Stimulated activated naive CD8-positive, alpha-beta T cell treated with anti-CD3 and anti-CD28 coated beads, Interleukin-15, amount 100 ng/mL, for 72 hours (primary cell): ENCODE results near the gene F13B.
"Not testable (repeated sequence)": the region's sequence is repeated elsewhere in the genome, so short reads cannot be mapped to it uniquely, and the experiment has no call there.

Experiments
- ATAC-seq: fragments of 150-1000 bp; cut with Tn5 transposase; 2 replicates; pipeline ENCODE4 v1.10.0; 2021; ENCODE audit warnings: mild to moderate bottlenecking, moderate library complexity
- DNase-seq, 2 donors: peaks; one replicate each; pipeline ENCODE4 v3.0.0; 2021 to 2022
- H3K27ac Mint-ChIP-seq, 2 donors: one replicate each; pipeline ENCODE4 v1.8.0; 2022; ENCODE audit warnings: mild to moderate bottlenecking in 2 of 2, mixed read lengths in 2 of 2, moderate library complexity in 2 of 2
- H3K27me3 Mint-ChIP-seq: one replicate; pipeline ENCODE4 v1.8.0; 2022; ENCODE audit warnings: mixed read lengths
- H3K4me1 Mint-ChIP-seq: one replicate; pipeline ENCODE4 v1.8.0; 2022; ENCODE audit warnings: mild to moderate bottlenecking, mixed read lengths
- H3K4me3 Mint-ChIP-seq, 2 donors: one replicate each; pipeline ENCODE4 v1.8.0; 2022; ENCODE audit warnings: mild to moderate bottlenecking in 2 of 2, mixed read lengths in 2 of 2, moderate library complexity in 1 of 2
- H3K9me3 Mint-ChIP-seq, 2 donors: one replicate each; pipeline ENCODE4 v1.8.0; 2022; ENCODE audit warnings: mixed read lengths in 2 of 2

Gene F13B

DNA sequence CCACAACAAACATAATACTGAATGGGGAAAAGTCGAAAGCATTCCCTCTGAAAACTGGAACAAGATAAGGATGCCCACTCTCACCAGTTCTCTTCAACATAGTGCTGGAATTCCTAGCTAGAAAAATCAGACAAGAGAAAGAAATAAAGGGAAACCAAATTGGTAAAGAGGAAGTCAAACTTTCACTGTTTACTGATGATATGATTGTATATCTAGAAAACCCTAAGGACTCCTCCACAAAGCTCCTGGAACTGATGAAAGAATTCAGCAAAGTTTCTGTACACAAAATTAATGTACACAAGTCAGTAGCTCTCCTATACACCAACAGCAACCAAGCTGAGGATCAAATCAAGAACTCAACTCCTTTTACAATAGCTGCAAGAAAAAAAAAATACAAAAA is 6.9 kb upstream of the F13B start:
- Mint-ChIP-seq H3K27ac (no peak overlapping the region), H3K9me3 (peaks cover 0 to 7% of the 10 kb centered on the region in 2 donors), H3K27me3 (peaks cover 14% of the 10 kb centered on the region), H3K4me1 (no peaks in the 10 kb centered on the region), H3K4me3 (no peak overlapping the region)
- ATAC-seq, result no peak
- DNase-seq, result no peak

DNA sequence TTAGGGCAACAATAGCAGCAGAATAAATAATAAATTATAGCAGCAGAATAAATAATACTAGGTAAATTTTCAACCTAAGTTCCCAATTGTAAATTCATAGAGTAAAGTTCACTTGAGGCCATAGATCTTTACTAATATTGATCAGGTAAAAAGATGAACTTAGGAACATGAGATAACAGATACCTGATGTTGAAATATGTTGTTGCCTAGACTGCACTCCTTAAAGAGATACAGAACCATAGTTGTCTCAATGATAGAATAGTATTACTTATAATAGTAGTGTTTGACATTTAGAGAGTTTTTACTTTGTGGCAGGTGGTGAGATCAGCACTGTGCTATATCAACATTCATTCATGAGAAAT is 378 bp upstream of the F13B start:
- no peak for ATAC-seq
- no peak for DNase-seq
- Mint-ChIP-seq H3K4me1 (no peaks in the 10 kb centered on the region), H3K9me3 (peaks cover 0 to 7% of the 10 kb centered on the region in 2 donors), H3K27me3 (peaks cover 6% of the 10 kb centered on the region), H3K4me3 (no peak overlapping the region), H3K27ac (no peak overlapping the region)

DNA sequence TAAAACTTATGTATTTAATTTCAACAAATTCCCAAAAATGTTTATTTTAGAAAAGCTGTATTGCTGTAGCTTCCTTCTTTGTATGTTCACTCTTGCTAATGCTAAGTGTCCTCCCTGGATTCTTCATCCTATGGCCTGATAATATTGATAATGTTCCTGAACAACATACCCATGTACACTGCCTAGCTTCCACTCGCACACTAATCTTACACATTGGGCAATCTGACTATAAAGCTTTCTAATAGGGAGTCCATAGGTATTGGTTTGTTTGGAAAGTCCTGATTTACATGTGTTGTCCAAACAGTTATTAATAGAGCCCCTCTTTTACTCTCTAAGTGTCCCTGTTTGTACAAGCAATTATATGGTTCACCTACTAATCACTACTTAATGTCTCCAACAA is 783 bp downstream of the F13B start:
- no peak for ATAC-seq
- DNase-seq, result no peak
- Mint-ChIP-seq H3K4me1 (no peaks in the 10 kb centered on the region), H3K4me3 (no peak overlapping the region), H3K9me3 (peaks cover 0 to 7% of the 10 kb centered on the region in 2 donors), H3K27me3 (peaks cover 6% of the 10 kb centered on the region), H3K27ac (no peak overlapping the region)

DNA sequence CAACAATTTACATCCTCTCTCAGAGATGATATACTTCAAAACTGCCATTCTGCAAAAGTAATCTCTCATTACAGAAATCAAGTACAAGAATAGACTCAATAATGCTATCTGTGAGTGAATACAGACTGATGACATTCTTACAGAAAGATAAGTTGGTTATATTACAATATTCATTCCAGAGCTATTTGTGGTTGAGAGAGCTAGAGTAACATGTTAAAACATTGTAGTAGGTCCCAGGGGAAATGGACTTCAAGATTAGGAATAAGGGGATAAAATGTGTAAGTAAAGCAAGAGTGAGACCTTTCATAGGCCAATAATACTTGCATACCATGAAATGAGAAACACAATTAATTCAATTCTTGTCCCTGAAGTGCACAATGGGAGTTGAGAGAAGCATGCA is 1.5 kb downstream of the F13B start:
- Mint-ChIP-seq H3K4me3 (no peak overlapping the region), H3K27me3 (peaks cover 6% of the 10 kb centered on the region), H3K4me1 (no peaks in the 10 kb centered on the region), H3K27ac (no peak overlapping the region), H3K9me3 (peaks cover 0 to 7% of the 10 kb centered on the region in 2 donors)
- DNase-seq, result no peak
- ATAC-seq, result no peak

DNA sequence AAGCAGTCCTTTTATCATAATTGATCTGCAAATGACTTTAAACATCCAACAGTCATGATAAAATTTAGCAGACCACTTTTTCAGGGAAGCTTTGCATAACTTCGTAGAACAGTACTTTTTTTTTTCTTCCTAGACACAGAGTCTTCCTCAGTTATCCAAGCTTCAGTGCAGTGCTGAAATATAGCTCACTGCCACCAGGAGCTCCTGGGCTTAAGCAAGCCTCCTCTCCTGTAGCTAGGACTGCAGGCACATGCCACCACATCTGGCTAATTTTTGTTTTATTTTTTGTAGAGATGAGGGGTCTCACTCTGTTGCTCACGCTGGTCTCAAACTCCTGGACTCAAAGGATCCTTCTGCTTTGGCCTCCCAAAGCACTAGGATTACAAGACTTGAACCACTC is 3.8 kb downstream of the F13B start:
- ATAC-seq (no peak), DNase-seq (no peak)
- Mint-ChIP-seq H3K4me1 (no peaks in the 10 kb centered on the region), H3K9me3 (no peaks in the 10 kb centered on the region), H3K27me3 (no peaks in the 10 kb centered on the region), H3K4me3 (no peak overlapping the region), H3K27ac (no peak overlapping the region)

DNA sequence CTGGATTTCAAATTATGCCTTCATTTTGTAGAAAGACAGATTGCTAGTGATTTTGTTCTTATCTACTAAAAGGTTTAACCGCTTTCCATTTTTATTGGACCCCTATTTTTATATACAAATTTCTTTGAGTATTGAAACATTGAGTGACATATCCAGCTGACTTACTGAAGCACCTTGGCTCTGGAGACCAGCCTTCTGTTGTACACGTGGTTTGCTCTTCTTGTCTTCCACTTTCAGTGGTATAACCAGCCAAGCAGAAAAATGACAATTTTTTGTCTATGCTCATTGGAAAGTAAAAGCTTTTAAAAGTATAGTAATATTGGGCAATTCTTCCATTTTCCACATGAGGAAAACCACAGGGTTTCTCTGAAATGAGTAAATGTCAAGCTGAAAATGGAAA is 4.4 kb downstream of the F13B start:
- Mint-ChIP-seq H3K27ac (no peak overlapping the region), H3K9me3 (no peaks in the 10 kb centered on the region), H3K27me3 (no peaks in the 10 kb centered on the region), H3K4me3 (no peak overlapping the region), H3K4me1 (no peaks in the 10 kb centered on the region)
- ATAC-seq, result no peak
- DNase-seq, result no peak

DNA sequence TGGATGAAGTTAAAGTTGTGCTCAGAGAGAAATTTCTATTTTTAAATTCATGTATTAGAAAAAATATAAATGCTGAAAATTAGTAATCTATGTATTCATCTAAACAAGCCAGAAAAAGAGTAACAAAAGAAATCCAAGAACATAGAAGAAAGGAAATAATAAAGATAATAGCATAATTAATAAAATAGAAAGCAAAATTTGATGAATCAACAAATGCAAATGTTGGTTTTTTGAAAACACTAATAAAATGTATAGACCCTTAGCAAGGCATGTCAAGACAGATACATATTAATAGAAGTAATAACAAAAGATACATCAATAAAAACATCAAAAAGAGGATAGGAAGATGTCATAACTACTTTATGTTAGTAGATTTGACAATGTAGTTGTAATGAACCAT is 18.0 kb downstream of the F13B start:
- H3K27me3 Mint-ChIP-seq, result peaks cover 16% of the 10 kb centered on the region
- ATAC-seq, result no peak

DNA sequence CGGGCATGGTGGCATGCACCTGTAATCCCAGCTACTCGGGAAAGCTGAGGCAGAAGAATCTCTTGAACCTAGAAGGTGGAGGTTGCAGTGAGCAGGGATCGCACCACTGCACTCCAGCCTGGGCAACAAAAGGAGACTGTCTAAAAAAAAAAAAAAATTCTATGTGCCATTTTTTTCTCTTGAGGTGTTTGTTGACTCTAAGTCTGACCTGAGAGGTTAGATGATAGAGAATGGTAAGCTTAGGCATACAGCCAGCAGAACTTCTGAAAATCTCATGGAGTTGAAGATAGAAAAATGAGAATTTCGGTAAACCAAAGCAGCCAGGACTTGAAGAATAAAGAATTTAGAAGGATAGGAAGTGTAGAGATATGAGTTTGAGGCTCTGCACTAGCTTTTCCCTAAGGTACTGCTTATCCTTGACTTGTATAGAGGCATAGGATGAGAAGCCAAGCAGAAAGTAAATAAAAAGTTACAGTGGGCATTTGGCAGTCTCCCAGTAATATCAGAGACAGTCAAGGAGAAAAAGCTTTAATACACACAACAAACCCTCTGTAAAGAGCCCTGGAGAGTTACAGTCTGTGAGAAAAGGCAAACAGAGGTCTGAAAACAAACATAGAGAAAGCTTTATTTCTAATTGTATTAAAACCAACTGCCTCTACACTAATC is 24.3 kb downstream of the F13B start:
- H3K4me3 Mint-ChIP-seq, result no peak overlapping the region
- H3K4me1 Mint-ChIP-seq, result no peaks in the 10 kb centered on the region
- H3K9me3 Mint-ChIP-seq, result no peaks in the 10 kb centered on the region
- no peak for DNase-seq
- no peak for ATAC-seq
- peaks cover 31% of the 10 kb centered on the region for H3K27me3 Mint-ChIP-seq
- H3K27ac Mint-ChIP-seq, result no peak overlapping the region

More for the DNA sequence above, 18.0 kb downstream of the F13B start:
- no peak overlapping the region for H3K27ac Mint-ChIP-seq
- no peak for DNase-seq
- H3K9me3 Mint-ChIP-seq, result peaks cover 0 to 7% of the 10 kb centered on the region in 2 donors
- H3K4me1 Mint-ChIP-seq, result no peaks in the 10 kb centered on the region
- no peak overlapping the region for H3K4me3 Mint-ChIP-seq

DNA sequence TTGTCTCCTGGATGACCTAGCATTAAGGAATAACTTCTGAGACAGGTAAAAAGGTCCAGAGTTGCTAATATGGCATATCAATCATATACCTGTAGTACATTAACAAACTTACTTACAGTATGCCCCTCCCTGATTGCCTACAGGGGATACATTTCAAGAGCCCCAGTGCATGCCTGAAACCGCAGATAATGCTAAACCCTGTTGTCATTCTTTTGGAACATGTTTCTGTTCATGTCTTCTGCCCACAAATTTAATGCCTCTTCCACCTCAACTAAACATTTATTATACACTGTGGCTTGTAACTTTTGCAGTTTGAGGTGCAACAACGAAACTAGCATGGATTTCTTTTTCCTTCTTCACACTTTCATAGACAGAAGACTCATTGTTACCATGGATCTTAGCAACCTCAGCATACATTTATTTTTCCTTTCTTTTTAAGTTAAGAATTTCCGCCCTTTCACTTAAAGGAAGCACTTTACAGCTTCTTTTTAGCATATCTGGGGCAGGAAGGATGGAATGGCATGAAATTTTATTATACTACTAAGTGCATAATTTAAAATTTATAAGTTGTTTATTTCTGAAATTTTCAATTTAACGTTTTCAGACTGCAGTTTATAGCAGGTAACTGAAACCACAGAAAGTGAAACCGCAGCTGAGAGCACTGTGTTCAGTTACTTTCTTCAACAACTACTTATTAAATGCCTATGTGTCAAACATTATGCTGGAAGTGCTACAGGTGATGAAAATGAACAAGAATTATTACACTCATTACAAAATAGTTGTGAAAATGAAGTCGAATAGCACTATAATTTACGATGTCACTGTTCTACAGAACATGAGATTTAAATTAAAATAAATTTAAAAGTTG is 25.3 kb downstream of the F13B start:
- H3K27me3 Mint-ChIP-seq, result peaks cover 31% of the 10 kb centered on the region
- no peaks in the 10 kb centered on the region for H3K9me3 Mint-ChIP-seq
- H3K27ac Mint-ChIP-seq, result no peak overlapping the region
- DNase-seq (no peak), ATAC-seq (no peak)
- H3K4me1 Mint-ChIP-seq, result no peaks in the 10 kb centered on the region
- no peak overlapping the region for H3K4me3 Mint-ChIP-seq

DNA sequence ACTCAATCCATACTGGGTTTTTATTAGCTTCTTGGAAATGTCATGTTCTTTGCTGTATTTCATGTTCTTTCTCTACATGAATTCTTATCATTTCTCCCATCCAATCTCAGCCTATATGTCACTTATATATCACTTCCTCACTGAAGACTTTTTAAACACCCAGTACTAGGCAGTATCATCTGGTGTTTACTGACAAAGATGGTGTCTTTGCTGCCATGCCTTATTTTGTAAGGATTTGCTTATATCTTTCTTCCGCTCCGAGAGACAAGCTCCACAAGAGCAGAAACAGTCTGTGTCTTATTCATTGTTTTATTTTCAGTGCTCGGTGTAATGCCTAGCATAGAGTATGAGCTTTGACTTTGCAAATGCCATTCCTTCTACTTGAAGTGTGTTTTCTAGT is 30.2 kb downstream of the F13B start:
- Mint-ChIP-seq H3K27me3 (no peaks in the 10 kb centered on the region), H3K9me3 (peaks cover 0 to 3% of the 10 kb centered on the region in 2 donors), H3K4me1 (no peaks in the 10 kb centered on the region), H3K4me3 (no peak overlapping the region), H3K27ac (no peak overlapping the region)
- DNase-seq (no peak), ATAC-seq (no peak)

DNA sequence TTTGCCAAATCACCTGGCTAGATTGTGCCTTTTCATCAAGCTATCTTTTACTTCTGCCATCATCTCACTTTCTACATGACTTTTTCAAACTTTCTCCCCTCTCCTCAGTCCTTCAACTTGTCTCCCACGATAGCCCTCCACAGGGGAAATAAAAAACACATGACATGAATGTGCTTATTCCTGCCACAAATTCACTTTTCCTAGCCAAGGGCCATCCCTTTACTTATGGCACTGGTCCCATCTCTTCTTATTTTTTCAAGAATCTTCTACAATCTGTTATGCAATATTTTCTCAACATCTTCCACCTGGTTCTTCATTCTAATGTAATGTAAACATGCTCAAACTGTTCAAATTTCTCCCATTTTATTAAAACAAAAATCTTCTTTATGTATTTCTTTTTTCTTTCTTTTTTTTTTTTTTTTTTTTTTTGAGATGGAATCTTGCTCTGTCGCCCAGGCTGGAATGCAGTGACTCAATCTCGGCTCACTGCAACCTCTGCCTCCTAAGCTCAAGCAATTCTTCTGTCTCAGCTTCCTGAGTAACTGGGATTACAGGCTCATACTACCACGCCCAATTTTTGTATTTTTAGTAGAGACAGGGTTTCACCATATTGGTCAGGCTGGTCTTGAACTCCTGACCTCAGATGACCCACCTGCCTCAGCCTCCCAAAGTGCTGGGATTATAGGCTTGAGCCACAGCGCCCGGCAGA is 32.3 kb downstream of the F13B start:
- H3K4me3 Mint-ChIP-seq, H3K4me1 Mint-ChIP-seq, DNase-seq, ATAC-seq, H3K27ac Mint-ChIP-seq, H3K27me3 Mint-ChIP-seq, H3K9me3 Mint-ChIP-seq: not testable (repeated sequence)

DNA sequence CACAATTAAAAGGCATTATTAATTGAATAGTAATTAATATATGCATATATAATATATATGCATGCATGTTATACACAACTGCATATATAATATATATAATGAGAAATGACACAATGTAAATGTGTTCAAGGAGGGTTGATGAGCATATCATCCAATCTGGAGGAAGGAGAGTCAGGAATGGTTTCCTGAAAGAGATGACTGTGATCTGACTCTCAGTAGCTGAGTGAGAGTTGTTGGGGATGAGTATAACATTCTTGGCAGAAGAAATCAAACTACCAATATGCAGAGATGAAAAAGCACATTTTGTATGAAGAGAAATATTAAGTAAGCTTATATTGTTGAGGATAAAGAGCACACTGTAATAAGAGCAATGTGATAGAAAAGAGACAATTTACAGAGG is 37.3 kb downstream of the F13B start:
- Mint-ChIP-seq H3K4me1 (no peaks in the 10 kb centered on the region), H3K27me3 (no peaks in the 10 kb centered on the region), H3K9me3 (peaks cover 0 to 3% of the 10 kb centered on the region in 2 donors), H3K27ac (no peak overlapping the region), H3K4me3 (no peak overlapping the region)
- no peak for ATAC-seq
- no peak for DNase-seq

DNA sequence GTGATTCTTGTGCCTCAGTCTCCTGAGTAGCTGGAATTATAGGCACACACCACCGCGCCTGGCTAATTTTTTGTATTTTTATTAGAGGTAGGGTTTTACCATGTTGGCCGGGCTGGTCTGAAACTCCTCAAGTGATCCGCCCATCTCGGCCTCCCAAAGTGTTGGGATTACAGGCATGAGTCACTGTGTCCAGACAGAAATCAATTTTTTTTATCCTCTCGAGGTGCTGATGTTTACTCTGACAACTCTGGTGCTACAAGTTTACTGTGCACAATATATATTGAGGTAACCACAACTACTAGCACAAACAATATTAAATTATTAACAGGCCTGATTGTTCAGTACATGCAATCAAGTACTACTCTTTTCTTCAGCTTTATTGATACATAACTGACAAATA is 39.7 kb downstream of the F13B start:
- no peak for DNase-seq
- H3K9me3 Mint-ChIP-seq, result no peaks in the 10 kb centered on the region
- no peaks in the 10 kb centered on the region for H3K4me1 Mint-ChIP-seq
- ATAC-seq, result no peak
- H3K27me3 Mint-ChIP-seq, result peaks cover under 1% of the 10 kb centered on the region
- H3K27ac Mint-ChIP-seq, result no peak overlapping the region
- H3K4me3 Mint-ChIP-seq, result no peak overlapping the region

DNA sequence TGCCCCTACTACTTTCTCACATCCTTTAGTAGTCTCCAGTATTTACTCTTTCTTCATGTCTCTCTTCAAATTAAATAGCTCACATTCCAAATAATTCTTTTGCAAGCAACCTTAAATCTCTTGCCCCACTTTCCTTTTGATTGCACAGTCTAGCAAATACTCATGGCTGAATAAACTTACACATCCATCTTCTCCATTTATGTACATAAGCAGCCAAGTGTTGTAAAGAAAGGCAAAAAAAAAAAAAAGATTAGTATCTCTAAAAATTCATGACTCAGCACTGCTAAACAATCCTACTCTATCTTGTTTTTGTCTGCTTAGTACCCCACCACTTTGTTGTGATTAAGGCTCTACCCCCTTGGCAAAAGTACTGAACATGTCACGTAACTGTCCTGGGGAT is 42.6 kb downstream of the F13B start:
- no peaks in the 10 kb centered on the region for H3K4me1 Mint-ChIP-seq
- peaks cover 12% of the 10 kb centered on the region for H3K27me3 Mint-ChIP-seq
- H3K27ac Mint-ChIP-seq, result no peak overlapping the region
- H3K4me3 Mint-ChIP-seq, result no peak overlapping the region
- no peaks in the 10 kb centered on the region for H3K9me3 Mint-ChIP-seq
- DNase-seq, result no peak
- ATAC-seq, result no peak

DNA sequence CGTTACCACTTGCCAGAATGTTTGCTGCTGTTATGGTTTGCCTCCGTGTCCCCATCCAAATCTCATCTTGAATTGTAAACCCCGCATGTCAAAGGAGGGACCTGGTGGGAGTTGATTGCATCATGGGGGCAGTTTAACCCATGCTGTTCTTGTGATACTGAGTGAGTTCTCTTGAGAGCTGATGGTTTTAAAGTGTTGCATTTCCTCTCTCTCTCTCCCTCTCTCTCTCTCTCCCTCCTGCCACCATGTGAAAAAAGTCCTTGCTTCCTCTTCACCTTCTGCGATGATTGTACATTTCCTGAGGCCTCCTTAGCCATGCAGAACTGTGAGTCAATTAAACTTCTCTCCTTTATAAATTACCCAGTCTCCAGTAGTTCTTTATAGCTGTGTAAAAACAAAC is 45.3 kb downstream of the F13B start:
- Mint-ChIP-seq H3K9me3 (no peaks in the 10 kb centered on the region), H3K4me1 (no peaks in the 10 kb centered on the region), H3K27me3 (peaks cover 12% of the 10 kb centered on the region), H3K27ac (no peak overlapping the region), H3K4me3 (no peak overlapping the region)
- ATAC-seq (no peak), DNase-seq (no peak)

DNA sequence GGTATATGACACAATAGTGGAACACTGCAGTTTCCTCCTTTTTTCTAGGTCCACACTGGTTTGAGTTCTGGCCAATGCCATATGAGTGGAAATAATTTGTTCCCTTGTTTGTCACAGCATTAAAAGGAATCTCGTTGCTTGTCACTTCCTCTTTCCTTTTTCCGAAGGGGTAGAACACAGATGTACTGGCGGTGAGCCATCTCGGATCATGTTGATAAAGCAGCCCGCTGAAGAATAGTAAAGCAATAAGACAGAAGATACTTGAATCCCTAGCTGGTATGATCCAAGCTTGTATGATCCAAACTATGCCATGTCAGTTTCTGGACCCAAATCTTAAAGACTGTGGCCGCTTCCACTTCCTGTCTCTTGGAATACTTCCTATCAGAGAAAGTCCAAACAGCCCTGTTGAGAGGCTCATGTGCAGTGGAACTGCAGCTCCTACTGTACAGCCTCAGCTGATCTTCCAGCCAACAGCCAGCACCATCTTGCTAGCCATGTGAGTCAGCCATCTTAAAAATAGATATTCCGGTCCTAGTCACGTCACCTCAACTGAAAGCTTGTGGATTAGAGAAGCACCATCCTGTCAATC is 49.4 kb downstream of the F13B start:
- Mint-ChIP-seq H3K4me3 (no peak overlapping the region), H3K27ac (no peak overlapping the region), H3K9me3 (no peaks in the 10 kb centered on the region), H3K27me3 (peaks cover 12% of the 10 kb centered on the region), H3K4me1 (no peaks in the 10 kb centered on the region)
- DNase-seq (no peak), ATAC-seq (no peak)
